Hepatocyte (in vitro differentiated cells): ENCODE data around the gene PLAC8. TPM values are rescaled to one million over a fixed set of nuclear protein-coding genes. Genes with fewer than 3 reads are reported as not detected.

Source experiments
- DNase-seq: peaks from one replicate; pipeline ENCODE4 v3.0.0-alpha.2; 2016; ENCODE audit warnings: low spot score
- H2AFZ ChIP-seq: fragments of 200-600 bp; sonication (generic); 2 replicates; pipeline ENCODE4 v1.6.0; 2016; ENCODE audit warnings: antibody characterized with exemption, mild to moderate bottlenecking
- H3K27ac ChIP-seq: fragments of 200-600 bp; sonication (generic); 2 replicates; pipeline ENCODE4 v1.5.1; 2016; ENCODE audit warnings: mild to moderate bottlenecking
- H3K27me3 ChIP-seq: fragments of 200-600 bp; sonication (generic); 2 replicates; pipeline ENCODE4 v1.6.1; 2016
- H3K36me3 ChIP-seq: fragments of 200-600 bp; sonication (generic); replicated peaks from 2 replicates; pipeline ENCODE4 v1.5.1; 2016; ENCODE audit warnings: low read depth; ENCODE audit not compliant: insufficient read depth
- H3K4me1 ChIP-seq: fragments of 200-600 bp; sonication (generic); 2 replicates; pipeline ENCODE4 v1.5.1; 2016; ENCODE audit warnings: mild to moderate bottlenecking, moderate library complexity; ENCODE audit not compliant: insufficient read depth
- H3K4me2 ChIP-seq: fragments of 200-600 bp; sonication (generic); 2 replicates; pipeline ENCODE4 v1.6.0; 2016
- H3K4me3 ChIP-seq: fragments of 200-600 bp; sonication (generic); 2 replicates; pipeline ENCODE4 v1.5.1; 2016; ENCODE audit warnings: mild to moderate bottlenecking
- H3K79me2 ChIP-seq: fragments of 200-600 bp; sonication (generic); 2 replicates; pipeline ENCODE4 v1.6.0; 2017; ENCODE audit warnings: mild to moderate bottlenecking
- H3K9me2 ChIP-seq: fragments of 200-600 bp; sonication (generic); replicated peaks from 2 replicates; pipeline ENCODE4 v1.6.0; 2017; ENCODE audit warnings: mild to moderate bottlenecking; ENCODE audit not compliant: insufficient read depth
- H3K9me3 ChIP-seq: fragments of 200-600 bp; sonication (generic); 2 replicates; pipeline ENCODE4 v1.5.1; 2016; ENCODE audit warnings: low read depth, mild to moderate bottlenecking
- H4K20me1 ChIP-seq: fragments of 200-600 bp; sonication (generic); 2 replicates; pipeline ENCODE4 v1.6.0; 2016; ENCODE audit warnings: mild to moderate bottlenecking; ENCODE audit not compliant: insufficient read depth, poor library complexity, severe bottlenecking
- EZH2 ChIP-seq: fragments of 200-600 bp; sonication (generic); IDR thresholded peaks from 2 replicates; pipeline ENCODE4 v1.6.1; 2016; ENCODE audit warnings: antibody characterized with exemption, mild to moderate bottlenecking, borderline replicate concordance
- EZH2phosphoT487 ChIP-seq: fragments of 200-600 bp; sonication (generic); IDR thresholded peaks from one replicate; pipeline ENCODE4 v1.6.1; 2018; ENCODE audit warnings: antibody characterized with exemption, mild to moderate bottlenecking, low read depth, moderate library complexity; ENCODE audit not compliant: unreplicated experiment, severe bottlenecking
- WGBS: methylation state at CpG from one replicate; pipeline ENCODE4 v1.1.6; 2016; ENCODE audit warnings: low lambda C conversion rate; ENCODE audit errors: missing lambda C conversion rate; 5-methylcytosine and 5-hydroxymethylcytosine counted together
- polyA plus RNA-seq: library from polyadenylated mRNA; unstranded; fragments of >200 nt; fragmentation: Nextera tagmentation; extraction: Ambion mirVana; gene quantifications from 2 replicates; pipeline ENCODE4 v1.2.1, GENCODE V29; 2016
- total RNA-seq: library from RNA; depleted of rRNA; stranded (reverse); fragments of >200 nt; gene quantifications from 2 replicates; pipeline ENCODE4 v1.2.3, GENCODE V29; 2014
- TF ChIP-seq, protein P1 (sequence below): fragments of 200-600 bp; sonication (generic); IDR thresholded peaks from 2 replicates; pipeline ENCODE4 v1.5.1; 2016; ENCODE audit warnings: antibody characterized with exemption, mild to moderate bottlenecking; ENCODE audit not compliant: poor library complexity

PLAC8 gene, protein sequence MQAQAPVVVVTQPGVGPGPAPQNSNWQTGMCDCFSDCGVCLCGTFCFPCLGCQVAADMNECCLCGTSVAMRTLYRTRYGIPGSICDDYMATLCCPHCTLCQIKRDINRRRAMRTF
- total RNA-seq (16.6 and 24.4 TPM in 2 replicates), polyA plus RNA-seq (6.9 and 14.2 TPM in 2 replicates)

DNA sequence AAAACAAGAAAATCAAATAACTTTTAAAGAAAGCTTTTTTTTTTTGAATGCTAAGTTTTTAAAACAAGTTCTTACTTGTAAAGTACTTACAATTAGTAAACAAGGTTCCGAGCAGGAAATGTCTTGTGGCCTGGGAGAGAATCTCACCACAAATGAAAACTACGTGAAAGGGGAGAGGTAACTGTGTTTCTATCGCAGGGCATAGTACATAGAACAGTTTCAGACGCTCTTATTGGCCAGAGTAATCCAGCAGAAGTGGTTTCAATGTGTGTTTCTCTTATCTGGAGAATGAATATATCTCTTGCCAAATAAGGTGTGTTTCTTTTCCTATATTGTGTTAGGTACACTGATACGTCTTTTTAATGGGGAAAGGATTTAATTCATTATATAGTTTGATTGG, at the start of gene PLAC8:
PLAC8 (minus strand) TSS at position 154 of the 400 bp plus-strand sequence. CDS start 6,808 bp downstream, outside the sequence.
- no peaks in the 10 kb centered on the region for H3K27me3 ChIP-seq
- H3K79me2 ChIP-seq = no peaks in the 10 kb centered on the region
- no peaks in the 10 kb centered on the region for H4K20me1 ChIP-seq
- H3K4me2 ChIP-seq = peak within 1 kb of the TSS; percentile 28
- peak; percentile 51 for DNase-seq
- H3K4me1 ChIP-seq = peaks cover 4% of the 10 kb centered on the region
- WGBS = 35% methylated on average over 5 of the region's 5 CpGs
- H3K27ac ChIP-seq = peak within 1 kb of the TSS; percentile 64
- TF ChIP-seq EZH2 (no peak), EZH2phosphoT487 (no peak)
- TF ChIP-seq, protein P1, sequence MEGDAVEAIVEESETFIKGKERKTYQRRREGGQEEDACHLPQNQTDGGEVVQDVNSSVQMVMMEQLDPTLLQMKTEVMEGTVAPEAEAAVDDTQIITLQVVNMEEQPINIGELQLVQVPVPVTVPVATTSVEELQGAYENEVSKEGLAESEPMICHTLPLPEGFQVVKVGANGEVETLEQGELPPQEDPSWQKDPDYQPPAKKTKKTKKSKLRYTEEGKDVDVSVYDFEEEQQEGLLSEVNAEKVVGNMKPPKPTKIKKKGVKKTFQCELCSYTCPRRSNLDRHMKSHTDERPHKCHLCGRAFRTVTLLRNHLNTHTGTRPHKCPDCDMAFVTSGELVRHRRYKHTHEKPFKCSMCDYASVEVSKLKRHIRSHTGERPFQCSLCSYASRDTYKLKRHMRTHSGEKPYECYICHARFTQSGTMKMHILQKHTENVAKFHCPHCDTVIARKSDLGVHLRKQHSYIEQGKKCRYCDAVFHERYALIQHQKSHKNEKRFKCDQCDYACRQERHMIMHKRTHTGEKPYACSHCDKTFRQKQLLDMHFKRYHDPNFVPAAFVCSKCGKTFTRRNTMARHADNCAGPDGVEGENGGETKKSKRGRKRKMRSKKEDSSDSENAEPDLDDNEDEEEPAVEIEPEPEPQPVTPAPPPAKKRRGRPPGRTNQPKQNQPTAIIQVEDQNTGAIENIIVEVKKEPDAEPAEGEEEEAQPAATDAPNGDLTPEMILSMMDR = no peak
- no peaks in the 10 kb centered on the region for H3K9me3 ChIP-seq
- H3K9me2 ChIP-seq = no peaks in the 10 kb centered on the region
- no peak within 1 kb of the TSS for H3K4me3 ChIP-seq
- peak within 1 kb of the TSS; percentile 6 for H2AFZ ChIP-seq
- no peaks in the 10 kb centered on the region for H3K36me3 ChIP-seq

DNA sequence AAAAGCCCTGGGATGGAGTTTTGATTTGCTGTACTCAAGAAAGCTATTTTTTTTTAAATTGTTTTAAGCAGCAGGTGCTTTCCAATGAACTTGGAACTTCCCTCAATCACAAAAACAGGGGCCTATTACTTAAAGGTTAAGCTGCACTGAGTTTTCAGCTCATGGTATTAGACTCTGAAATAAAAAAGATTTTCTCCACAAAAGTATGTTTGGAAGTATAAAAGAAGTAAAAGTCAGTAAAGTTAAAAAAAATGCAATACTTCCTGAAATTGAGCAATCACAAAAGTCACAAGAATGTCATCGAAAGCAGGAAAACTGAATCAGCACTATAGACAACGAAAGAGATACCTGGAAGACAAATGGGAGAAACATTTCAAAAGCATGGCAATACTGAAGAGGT, 38.9 kb upstream of the PLAC8 start:
- H3K9me3 ChIP-seq = no peaks in the 10 kb centered on the region
- no peaks in the 10 kb centered on the region for H3K79me2 ChIP-seq
- WGBS = 77% methylated on average over 2 of the region's 2 CpGs
- DNase-seq = no peak
- no peaks in the 10 kb centered on the region for H3K4me1 ChIP-seq
- H3K36me3 ChIP-seq = no peaks in the 10 kb centered on the region
- H3K27ac ChIP-seq = no peak overlapping the region
- no peaks in the 10 kb centered on the region for H3K9me2 ChIP-seq
- no peaks in the 10 kb centered on the region for H4K20me1 ChIP-seq
- TF ChIP-seq EZH2phosphoT487 (no peak), EZH2 (no peak)
- TF ChIP-seq, protein P1 = no peak
- H3K4me2 ChIP-seq = no peak overlapping the region
- H3K27me3 ChIP-seq = no peaks in the 10 kb centered on the region
- H2AFZ ChIP-seq = no peak overlapping the region
- H3K4me3 ChIP-seq = no peak overlapping the region

DNA sequence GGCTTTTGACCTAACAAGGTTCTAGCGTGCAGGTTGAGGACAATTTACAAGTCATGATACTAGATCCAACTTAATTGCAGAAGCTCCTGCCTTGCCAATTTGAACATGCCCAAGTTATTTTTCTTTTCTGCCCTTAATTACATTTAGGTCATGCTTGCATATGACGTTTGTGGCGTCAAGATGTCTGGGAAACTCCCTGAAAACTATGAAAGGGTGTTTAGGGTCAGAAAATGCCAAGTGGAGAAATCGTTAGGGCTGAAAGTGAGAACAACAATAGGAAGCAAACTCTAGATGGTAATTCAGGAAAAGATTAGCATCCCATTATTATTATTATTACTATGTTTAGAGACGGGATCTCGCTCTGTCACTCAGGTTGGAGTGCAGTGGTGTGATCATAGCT, 38.2 kb upstream of the PLAC8 start:
- H3K9me3 ChIP-seq = no peaks in the 10 kb centered on the region
- no peak for DNase-seq
- H3K36me3 ChIP-seq = no peaks in the 10 kb centered on the region
- H3K4me1 ChIP-seq = no peaks in the 10 kb centered on the region
- H2AFZ ChIP-seq = no peak overlapping the region
- no peaks in the 10 kb centered on the region for H4K20me1 ChIP-seq
- TF ChIP-seq EZH2 = no peak
- no peak overlapping the region for H3K4me2 ChIP-seq
- no peak overlapping the region for H3K27ac ChIP-seq
- no peaks in the 10 kb centered on the region for H3K27me3 ChIP-seq
- no peaks in the 10 kb centered on the region for H3K79me2 ChIP-seq
- no peaks in the 10 kb centered on the region for H3K9me2 ChIP-seq
- WGBS = 87% methylated on average over 6 of the region's 6 CpGs
- H3K4me3 ChIP-seq = no peak overlapping the region

DNA sequence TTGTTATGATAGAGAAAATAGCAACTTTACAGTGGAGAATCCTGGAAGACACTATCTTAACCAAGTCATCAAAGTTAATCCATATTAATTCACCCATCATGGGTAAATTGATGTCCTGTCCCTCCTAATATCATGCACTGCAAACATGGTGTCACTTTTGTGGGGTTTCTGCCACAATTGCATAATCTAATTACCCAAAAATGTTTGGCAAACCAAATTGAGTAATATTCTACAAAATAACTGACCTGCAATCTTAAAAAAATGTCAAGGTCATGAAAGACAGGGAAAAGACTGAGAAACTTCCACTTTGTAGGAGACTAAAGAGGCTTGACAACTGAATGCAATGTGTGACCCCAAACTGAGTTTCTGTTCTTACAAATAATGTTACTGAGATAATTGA, 37.1 kb upstream of the PLAC8 start:
- no peak for DNase-seq
- H3K4me1 ChIP-seq = no peaks in the 10 kb centered on the region
- no peaks in the 10 kb centered on the region for H4K20me1 ChIP-seq
- no peak overlapping the region for H3K27ac ChIP-seq
- no peaks in the 10 kb centered on the region for H3K36me3 ChIP-seq
- H3K9me2 ChIP-seq = no peaks in the 10 kb centered on the region
- H2AFZ ChIP-seq = no peak overlapping the region
- H3K4me3 ChIP-seq = no peak overlapping the region
- no peaks in the 10 kb centered on the region for H3K9me3 ChIP-seq
- H3K4me2 ChIP-seq = no peak overlapping the region
- no peaks in the 10 kb centered on the region for H3K79me2 ChIP-seq
- no peak for TF ChIP-seq EZH2phosphoT487
- TF ChIP-seq, protein P1 = no peak
- no peak for TF ChIP-seq EZH2
- H3K27me3 ChIP-seq = no peaks in the 10 kb centered on the region
